Left ventricle myocardium inferior (tissue), 1 donor: ENCODE data around the gene CPOX. TPM values are rescaled to one million over a fixed set of nuclear protein-coding genes. Genes with fewer than 3 reads are reported as not detected.

ENCODE experiments used
- DNase-seq: peaks from one replicate; pipeline ENCODE4 v3.0.0-alpha.2; 2020
- H3K27ac ChIP-seq: fragments of 200-600 bp; replicated peaks from 2 replicates; pipeline ENCODE4 v1.8.0; 2021
- H3K27me3 ChIP-seq: fragments of 200-600 bp; 2 replicates; pipeline ENCODE4 v1.8.0; 2021; ENCODE audit warnings: low read depth
- H3K36me3 ChIP-seq: fragments of 200-600 bp; 2 replicates; pipeline ENCODE4 v1.8.0; 2021
- H3K4me1 ChIP-seq: fragments of 200-600 bp; 2 replicates; pipeline ENCODE4 v1.8.0; 2021
- H3K4me3 ChIP-seq: fragments of 200-600 bp; 2 replicates; pipeline ENCODE4 v1.8.0; 2021; ENCODE audit warnings: mild to moderate bottlenecking, moderate library complexity
- H3K9me3 ChIP-seq: fragments of 200-600 bp; replicated peaks from 2 replicates; pipeline ENCODE4 v1.8.0; 2021
- intact Hi-C: fragments of 100-400 bp; cut with micrococcal nuclease; formaldehyde crosslinking; loops from one replicate; pipeline ENCODE4 v1.11.0; 2022
- total RNA-seq: library from RNA; stranded (reverse); fragmentation: NEBNext Ultra II Directional; extraction: Animal tissue kit (Norgen Biotek cat#: 25700); gene quantifications from one replicate; pipeline ENCODE4 v1.2.1, GENCODE V29; 2021
- TF ChIP-seq, protein P1 (sequence below): fragments of 200-600 bp; IDR thresholded peaks from 2 replicates; pipeline ENCODE4 v1.8.0; 2021; ENCODE audit warnings: antibody characterized with exemption, mild to moderate bottlenecking, borderline replicate concordance
- donor health status: DM: no; HTN: yes; CAD: no; lungs with severe emphysema.

CPOX gene
- total RNA-seq, 1 donor from 2014 or later = 12.8 TPM

DNA sequence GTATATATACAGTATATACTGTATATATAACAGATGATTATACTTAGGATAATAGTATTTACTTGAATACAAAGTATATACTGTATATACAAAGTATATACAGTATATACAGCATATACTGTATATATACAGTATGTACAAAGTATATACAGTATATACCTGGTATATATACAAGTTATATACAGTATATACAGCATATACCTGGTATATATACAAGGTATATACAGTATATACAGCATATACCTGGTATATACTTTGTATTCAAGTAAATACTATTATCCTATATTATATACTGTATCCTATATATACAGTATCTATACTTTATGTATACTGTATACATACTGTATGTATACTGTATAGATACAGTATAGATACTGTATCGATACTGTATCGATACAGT is 14.6 kb upstream of the CPOX start:
- Histone ChIP-seq H3K27ac (no peak overlapping the region), H3K27me3 (no peaks in the 10 kb centered on the region), H3K4me1 (no peaks in the 10 kb centered on the region), H3K36me3 (no peaks in the 10 kb centered on the region), H3K4me3 (no peak overlapping the region), H3K9me3 (peaks cover 24% of the 10 kb centered on the region)
- TF ChIP-seq, protein P1, sequence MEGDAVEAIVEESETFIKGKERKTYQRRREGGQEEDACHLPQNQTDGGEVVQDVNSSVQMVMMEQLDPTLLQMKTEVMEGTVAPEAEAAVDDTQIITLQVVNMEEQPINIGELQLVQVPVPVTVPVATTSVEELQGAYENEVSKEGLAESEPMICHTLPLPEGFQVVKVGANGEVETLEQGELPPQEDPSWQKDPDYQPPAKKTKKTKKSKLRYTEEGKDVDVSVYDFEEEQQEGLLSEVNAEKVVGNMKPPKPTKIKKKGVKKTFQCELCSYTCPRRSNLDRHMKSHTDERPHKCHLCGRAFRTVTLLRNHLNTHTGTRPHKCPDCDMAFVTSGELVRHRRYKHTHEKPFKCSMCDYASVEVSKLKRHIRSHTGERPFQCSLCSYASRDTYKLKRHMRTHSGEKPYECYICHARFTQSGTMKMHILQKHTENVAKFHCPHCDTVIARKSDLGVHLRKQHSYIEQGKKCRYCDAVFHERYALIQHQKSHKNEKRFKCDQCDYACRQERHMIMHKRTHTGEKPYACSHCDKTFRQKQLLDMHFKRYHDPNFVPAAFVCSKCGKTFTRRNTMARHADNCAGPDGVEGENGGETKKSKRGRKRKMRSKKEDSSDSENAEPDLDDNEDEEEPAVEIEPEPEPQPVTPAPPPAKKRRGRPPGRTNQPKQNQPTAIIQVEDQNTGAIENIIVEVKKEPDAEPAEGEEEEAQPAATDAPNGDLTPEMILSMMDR = no peak
- intact Hi-C loops = no loop called here
- DNase-seq = no peak

DNA sequence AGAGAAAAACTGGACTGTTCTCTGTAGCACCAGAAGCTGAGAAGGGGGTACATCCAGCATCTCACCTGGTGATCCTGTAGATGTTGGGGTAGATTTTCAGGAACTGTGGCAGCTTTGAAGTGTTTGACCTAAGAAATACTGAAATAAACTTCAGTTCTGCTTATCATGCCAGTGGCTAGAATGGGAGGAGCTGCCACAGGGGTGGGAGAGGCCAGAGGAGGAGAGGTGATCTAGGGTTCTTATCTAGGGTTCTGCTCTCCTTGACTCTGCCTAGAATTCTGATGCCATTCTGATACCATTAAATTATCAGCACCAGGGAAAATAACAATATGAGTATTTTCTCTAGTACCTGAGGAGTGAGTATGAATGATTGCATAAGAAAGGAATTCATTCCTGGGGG is 10.2 kb upstream of the CPOX start:
- Histone ChIP-seq H3K27ac (no peak overlapping the region), H3K4me3 (no peak overlapping the region), H3K9me3 (peaks cover 3% of the 10 kb centered on the region), H3K4me1 (no peaks in the 10 kb centered on the region), H3K27me3 (no peaks in the 10 kb centered on the region), H3K36me3 (no peaks in the 10 kb centered on the region)
- intact Hi-C loops = loop anchor here (5.0 kb wide), 1 partner anchor 194 kb away; no protein-coding TSS in a partner anchor
- no peak for DNase-seq
- TF ChIP-seq, protein P1 = no peak

DNA sequence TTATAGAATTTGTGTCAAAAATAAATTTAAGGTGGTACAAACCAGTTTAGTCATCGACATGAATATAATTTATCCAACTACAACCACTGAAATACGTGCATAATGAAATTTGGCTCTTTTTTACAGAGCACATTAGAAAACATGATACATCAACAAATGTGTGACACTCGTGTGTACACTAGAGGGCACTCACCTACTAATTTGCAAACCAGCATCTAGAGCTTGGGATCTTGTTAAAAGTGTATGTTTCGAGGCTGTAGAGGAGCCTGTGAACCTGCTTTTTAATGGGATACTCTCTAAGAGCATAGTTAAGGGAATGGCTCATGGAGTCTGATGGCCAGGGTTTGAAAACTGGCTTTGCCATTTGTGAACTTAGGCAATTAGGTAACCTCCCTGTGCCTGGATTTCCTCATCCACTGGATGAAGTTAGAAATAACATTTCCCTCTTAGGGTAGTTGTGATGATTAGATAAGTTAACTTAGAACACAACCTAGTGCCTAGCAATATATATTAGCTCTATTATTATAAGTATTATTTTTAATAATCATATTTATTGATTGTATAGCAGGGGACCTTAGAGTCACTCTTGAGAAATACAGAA is 8.8 kb upstream of the CPOX start:
- Histone ChIP-seq H3K9me3 (peaks cover 2% of the 10 kb centered on the region), H3K36me3 (no peaks in the 10 kb centered on the region), H3K27me3 (no peaks in the 10 kb centered on the region), H3K4me1 (no peaks in the 10 kb centered on the region), H3K27ac (no peak overlapping the region), H3K4me3 (no peak overlapping the region)
- intact Hi-C loops = loop anchor here (5.0 kb wide), 1 partner anchor 195 kb away; no protein-coding TSS in a partner anchor
- TF ChIP-seq, protein P1 = peak; percentile 84
- no peak for DNase-seq

DNA sequence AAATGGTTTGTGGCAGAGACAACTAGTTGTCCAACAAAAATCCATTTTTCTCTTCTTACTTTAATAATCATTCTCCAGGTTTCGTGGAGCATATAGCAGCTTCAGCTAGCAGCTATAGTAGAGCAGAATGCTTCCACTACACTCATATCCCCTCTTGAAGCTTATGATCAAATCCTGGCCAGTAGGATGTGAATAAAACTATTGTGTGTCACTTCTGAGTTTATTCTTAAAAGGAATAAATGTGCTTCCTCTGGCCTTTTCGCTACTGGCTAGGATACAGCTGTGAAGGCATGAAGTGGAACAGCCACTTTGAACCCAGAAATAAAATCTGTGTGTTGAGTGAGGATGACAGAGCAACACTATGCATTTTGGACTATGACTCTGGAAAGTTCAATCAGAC is 7.8 kb upstream of the CPOX start:
- Histone ChIP-seq H3K4me3 (no peak overlapping the region), H3K27ac (no peak overlapping the region), H3K4me1 (no peaks in the 10 kb centered on the region), H3K27me3 (no peaks in the 10 kb centered on the region), H3K36me3 (no peaks in the 10 kb centered on the region), H3K9me3 (no peaks in the 10 kb centered on the region)
- DNase-seq = no peak
- TF ChIP-seq, protein P1 = no peak
- intact Hi-C loops = loop anchor here (1.0 to 5.0 kb wide), 2 partner anchors 196 to 212 kb away; no protein-coding TSS in a partner anchor

DNA sequence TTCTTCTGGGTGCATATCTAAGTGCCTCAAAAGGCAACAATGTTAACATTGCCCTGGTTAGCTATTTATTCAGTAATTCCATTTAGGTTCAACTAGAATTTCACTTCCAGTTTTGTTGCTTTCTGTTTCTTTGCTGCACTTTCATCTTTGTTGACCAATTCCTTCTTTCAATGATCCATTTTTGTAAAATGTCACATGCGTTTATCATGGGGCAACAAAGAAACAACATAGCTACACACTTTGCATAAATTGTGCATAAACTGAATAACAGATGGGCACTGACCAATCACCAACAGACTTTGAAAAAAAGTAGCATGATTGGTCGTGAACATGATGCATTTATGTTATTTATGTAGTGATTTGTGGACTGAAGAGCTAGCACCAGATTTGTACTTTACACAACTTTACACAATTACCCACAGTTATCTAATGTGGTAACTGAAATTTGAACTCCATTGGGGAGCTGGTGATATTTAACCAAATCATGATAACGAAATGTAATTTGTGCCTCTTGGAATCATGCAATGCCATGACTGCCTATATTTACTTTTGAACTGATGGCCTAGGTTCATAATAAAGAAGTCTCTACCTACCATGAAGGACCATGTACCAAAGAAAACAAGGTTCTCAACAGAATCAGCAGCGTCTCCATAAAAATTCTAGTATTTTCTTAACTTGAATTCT is 7.1 kb upstream of the CPOX start:
- Histone ChIP-seq H3K36me3 (no peaks in the 10 kb centered on the region), H3K4me3 (no peak overlapping the region), H3K27me3 (no peaks in the 10 kb centered on the region), H3K27ac (no peak overlapping the region), H3K9me3 (no peaks in the 10 kb centered on the region), H3K4me1 (no peaks in the 10 kb centered on the region)
- intact Hi-C loops = loop anchor here (1.0 to 5.0 kb wide), 2 partner anchors 197 to 213 kb away; no protein-coding TSS in a partner anchor
- TF ChIP-seq, protein P1 = no peak
- DNase-seq = no peak
